Lower lobe of right lung (tissue), 2 donors: ENCODE measurements around the gene CHM. TPM values are rescaled to one million over a fixed set of nuclear protein-coding genes. Genes with fewer than 3 reads are reported as not detected.

Experiments
- ATAC-seq, 2 donors: fragments of 200-7000 bp; cut with Tn5 transposase; one replicate each; pipeline ENCODE4 v1.9.1; 2020 to 2022; ENCODE audit warnings: mild to moderate bottlenecking in 2 of 2, moderate library complexity in 2 of 2
- DNase-seq: peaks from one replicate; pipeline ENCODE4 v3.0.0-alpha.2; 2020
- H3K27ac ChIP-seq: fragments of 200-600 bp; one replicate; pipeline ENCODE4 v1.8.0; 2022
- H3K27me3 ChIP-seq: fragments of 200-600 bp; one replicate; pipeline ENCODE4 v1.8.0; 2022; ENCODE audit warnings: low read depth
- H3K36me3 ChIP-seq: fragments of 200-600 bp; one replicate; pipeline ENCODE4 v1.8.0; 2022; ENCODE audit warnings: mild to moderate bottlenecking
- H3K4me1 ChIP-seq: fragments of 200-600 bp; one replicate; pipeline ENCODE4 v1.8.0; 2022
- H3K4me3 ChIP-seq: fragments of 200-600 bp; one replicate; pipeline ENCODE4 v1.8.0; 2022; ENCODE audit warnings: mild to moderate bottlenecking
- H3K9me3 ChIP-seq: fragments of 200-600 bp; one replicate; pipeline ENCODE4 v1.8.0; 2022
- CTCF ChIP-seq: fragments of 200-600 bp; IDR thresholded peaks from one replicate; pipeline ENCODE4 v1.8.0; 2022; ENCODE audit warnings: antibody characterized with exemption, mild to moderate bottlenecking
- intact Hi-C: fragments of 100-400 bp; cut with DNase I; formaldehyde crosslinking; loops from one replicate; pipeline ENCODE4 v1.11.0; 2022
- long read RNA-seq: library from polyadenylated mRNA; unstranded; transcript quantifications from one replicate; pipeline ENCODE4 v2.0.0, GENCODE V29; 2021
- total RNA-seq: library from RNA; stranded (reverse); fragmentation: NEBNext Ultra II Directional; extraction: Animal tissue kit (Norgen Biotek cat#: 25700); gene quantifications from one replicate; pipeline ENCODE4 v1.2.1, GENCODE V29; 2021
- donor health status: DM: no; HTN: yes; CAD: no; lungs with severe emphysema.

The CHM gene, protein sequence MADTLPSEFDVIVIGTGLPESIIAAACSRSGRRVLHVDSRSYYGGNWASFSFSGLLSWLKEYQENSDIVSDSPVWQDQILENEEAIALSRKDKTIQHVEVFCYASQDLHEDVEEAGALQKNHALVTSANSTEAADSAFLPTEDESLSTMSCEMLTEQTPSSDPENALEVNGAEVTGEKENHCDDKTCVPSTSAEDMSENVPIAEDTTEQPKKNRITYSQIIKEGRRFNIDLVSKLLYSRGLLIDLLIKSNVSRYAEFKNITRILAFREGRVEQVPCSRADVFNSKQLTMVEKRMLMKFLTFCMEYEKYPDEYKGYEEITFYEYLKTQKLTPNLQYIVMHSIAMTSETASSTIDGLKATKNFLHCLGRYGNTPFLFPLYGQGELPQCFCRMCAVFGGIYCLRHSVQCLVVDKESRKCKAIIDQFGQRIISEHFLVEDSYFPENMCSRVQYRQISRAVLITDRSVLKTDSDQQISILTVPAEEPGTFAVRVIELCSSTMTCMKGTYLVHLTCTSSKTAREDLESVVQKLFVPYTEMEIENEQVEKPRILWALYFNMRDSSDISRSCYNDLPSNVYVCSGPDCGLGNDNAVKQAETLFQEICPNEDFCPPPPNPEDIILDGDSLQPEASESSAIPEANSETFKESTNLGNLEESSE
- total RNA-seq, result 21.9 TPM
- long read RNA-seq, partial matches to known transcripts, result 1 of 5 reads
- long read RNA-seq, other reads (novel, unspliced or antisense), result 4 of 5 reads

DNA sequence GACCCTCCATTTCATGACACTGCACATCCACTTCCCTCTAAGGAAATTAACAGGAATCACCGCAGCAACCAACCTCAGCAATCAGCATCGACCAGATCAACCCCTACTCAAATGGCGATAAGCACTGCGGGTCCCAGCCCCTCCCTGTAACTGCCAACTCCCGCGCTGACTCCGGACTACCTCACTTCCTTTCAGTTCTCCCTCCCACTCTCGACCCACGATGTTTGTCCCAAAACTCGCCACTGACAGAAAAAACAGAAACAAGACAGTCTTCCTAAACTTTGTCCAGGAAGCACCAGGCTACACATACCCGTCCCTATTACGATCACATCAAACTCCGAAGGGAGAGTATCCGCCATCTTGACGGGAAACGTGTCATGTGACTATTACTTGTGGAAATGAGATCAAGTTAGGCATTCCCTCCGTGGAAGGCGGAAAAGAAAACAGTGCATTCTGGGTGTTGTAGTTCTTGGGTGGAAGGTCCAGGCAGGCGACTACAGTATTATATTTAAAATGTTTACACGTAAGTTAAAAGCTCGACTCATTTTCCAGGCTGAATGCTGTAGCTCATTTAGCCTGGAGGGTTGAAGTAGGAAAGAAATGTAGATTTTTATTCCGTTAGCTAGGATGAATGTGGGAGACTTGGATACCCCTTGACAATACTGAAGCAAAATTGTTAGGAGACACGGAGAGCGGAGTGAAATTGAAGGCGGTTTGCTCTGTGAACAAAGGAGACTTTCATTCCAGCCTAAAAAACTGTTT lies at the start of gene CHM:
Gene CHM, minus strand, starts transcription at position 385 of the 762 bp plus-strand sequence. Its CDS starts 26 bp downstream, at position 359.
- Histone ChIP-seq H3K27me3 (no peaks in the 10 kb centered on the region), H3K4me3 (peak within 1 kb of the TSS; percentile 65), H3K36me3 (no peaks in the 10 kb centered on the region), H3K9me3 (no peaks in the 10 kb centered on the region), H3K27ac (peak within 1 kb of the TSS; percentile 84), H3K4me1 (no peaks in the 10 kb centered on the region)
- ATAC-seq (peak; percentile 93 to 99), DNase-seq (peak; percentile 49)
- no peak for TF ChIP-seq CTCF
- intact Hi-C loops, result no loop called here

GRCh38 chrX:86078650-86079049 lies 31.3 kb upstream of the CHM start:
- H3K4me1 ChIP-seq, result no peaks in the 10 kb centered on the region
- intact Hi-C loops, result no loop called here
- no peak overlapping the region for H3K27ac ChIP-seq
- DNase-seq, result no peak
- no peaks in the 10 kb centered on the region for H3K9me3 ChIP-seq
- H3K27me3 ChIP-seq, result no peaks in the 10 kb centered on the region
- no peak overlapping the region for H3K4me3 ChIP-seq
- no peak for ATAC-seq
- H3K36me3 ChIP-seq, result no peaks in the 10 kb centered on the region
- TF ChIP-seq CTCF, result no peak

GRCh38 chrX:86066998-86067397 lies 19.6 kb upstream of the CHM start:
- no peak overlapping the region for H3K4me3 ChIP-seq
- TF ChIP-seq CTCF, result no peak
- DNase-seq (no peak), ATAC-seq (no peak)
- H3K27ac ChIP-seq, result no peak overlapping the region
- no peaks in the 10 kb centered on the region for H3K9me3 ChIP-seq
- no peaks in the 10 kb centered on the region for H3K36me3 ChIP-seq
- H3K27me3 ChIP-seq, result no peaks in the 10 kb centered on the region
- no peaks in the 10 kb centered on the region for H3K4me1 ChIP-seq
- intact Hi-C loops, result no loop called here

GRCh38 chrX:86061407-86061806 lies 14.0 kb upstream of the CHM start:
- no peak for TF ChIP-seq CTCF
- DNase-seq (no peak), ATAC-seq (no peak)
- Histone ChIP-seq H3K9me3 (no peaks in the 10 kb centered on the region), H3K27me3 (no peaks in the 10 kb centered on the region), H3K27ac (no peak overlapping the region), H3K4me3 (no peak overlapping the region), H3K36me3 (no peaks in the 10 kb centered on the region), H3K4me1 (no peaks in the 10 kb centered on the region)
- intact Hi-C loops, result no loop called here

DNA sequence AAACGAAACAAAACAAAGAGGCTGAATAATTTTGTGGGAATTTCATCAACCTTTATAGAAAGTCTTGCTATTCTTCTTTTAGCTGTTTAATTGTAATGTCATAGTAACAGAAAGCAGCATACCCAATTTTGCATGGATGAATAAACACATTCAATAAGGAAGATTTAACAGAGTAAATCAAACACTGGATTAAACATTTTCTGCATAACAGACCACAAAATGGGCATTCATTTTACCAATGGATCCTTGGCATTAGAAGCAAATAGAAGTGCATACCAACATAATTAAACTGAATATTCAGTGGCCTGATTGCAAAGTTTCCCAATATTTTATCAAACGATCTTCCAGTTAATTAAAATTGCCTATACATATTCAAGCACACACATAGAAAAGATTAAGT lies 4.4 kb upstream of the CHM start:
- no peaks in the 10 kb centered on the region for H3K4me1 ChIP-seq

More for the DNA sequence above, 4.4 kb upstream of the CHM start:
- H3K36me3 ChIP-seq, result no peaks in the 10 kb centered on the region
- no peaks in the 10 kb centered on the region for H3K9me3 ChIP-seq
- no peaks in the 10 kb centered on the region for H3K27me3 ChIP-seq
- intact Hi-C loops, result no loop called here
- ATAC-seq, result no peak
- H3K4me3 ChIP-seq, result no peak overlapping the region
- no peak for DNase-seq
- no peak for TF ChIP-seq CTCF
- no peak overlapping the region for H3K27ac ChIP-seq
